Spleen (tissue), 7 donors: ENCODE measurements around the gene MAPK1.

ENCODE experiments used
- CTCF ChIP-seq, 11 experiments: fragments of 200-600 bp in 7 of 11; fragments of 450-650 bp in 4 of 11; sonication (generic) in 4 of 11; IDR thresholded peaks in 8 of 11; conservative IDR thresholded peaks in 3 of 11; 1 replicate in 7 of 11; 2 replicates in 4 of 11; pipeline versions ENCODE4 v1.4.0 to v1.8.0; 2016 to 2021; ENCODE audit warnings: antibody characterized with exemption in 11 of 11, inconsistent platforms in 4 of 11, mild to moderate bottlenecking in 1 of 11
- POLR2A ChIP-seq, 3 donors: fragments of 450-650 bp; IDR thresholded peaks; one replicate each; pipeline ENCODE4 v1.5.1; 2017; ENCODE audit warnings: antibody characterized with exemption in 3 of 3, mild to moderate bottlenecking in 1 of 3
- donor health status: DM: no; HTN: no; CAD: no; lungs with moderate emphysema.
- donor health status: DM: no; HTN: no; CAD: no.
- donor health status: DM: no; HTN: no; CAD: no.

- TF ChIP-seq POLR2A (IDR thresholded peaks at IDR 0.05) (no peak), CTCF (IDR thresholded peaks at IDR 0.05 in 8 of 11, conservative IDR thresholded peaks at IDR 0.05 in 3 of 11) (no peak)
Measured at GRCh38 chr22:21823740-21824444, 43.6 kb downstream of the MAPK1 start.
